ENCODE data around the gene ITSN2.
"Not testable (repeated sequence)": the region's sequence is repeated elsewhere in the genome, so short reads cannot be mapped to it uniquely, and the experiment has no call there.

The ITSN2 gene

GRCh38 chr2:24362253-24362652 lies 1.9 kb upstream of the ITSN2 start:
- DNase-seq: no peak

- no peak for DNase-seq
Observed at GRCh38 chr2:24360963-24361330, 611 bp upstream of the ITSN2 start.

DNA sequence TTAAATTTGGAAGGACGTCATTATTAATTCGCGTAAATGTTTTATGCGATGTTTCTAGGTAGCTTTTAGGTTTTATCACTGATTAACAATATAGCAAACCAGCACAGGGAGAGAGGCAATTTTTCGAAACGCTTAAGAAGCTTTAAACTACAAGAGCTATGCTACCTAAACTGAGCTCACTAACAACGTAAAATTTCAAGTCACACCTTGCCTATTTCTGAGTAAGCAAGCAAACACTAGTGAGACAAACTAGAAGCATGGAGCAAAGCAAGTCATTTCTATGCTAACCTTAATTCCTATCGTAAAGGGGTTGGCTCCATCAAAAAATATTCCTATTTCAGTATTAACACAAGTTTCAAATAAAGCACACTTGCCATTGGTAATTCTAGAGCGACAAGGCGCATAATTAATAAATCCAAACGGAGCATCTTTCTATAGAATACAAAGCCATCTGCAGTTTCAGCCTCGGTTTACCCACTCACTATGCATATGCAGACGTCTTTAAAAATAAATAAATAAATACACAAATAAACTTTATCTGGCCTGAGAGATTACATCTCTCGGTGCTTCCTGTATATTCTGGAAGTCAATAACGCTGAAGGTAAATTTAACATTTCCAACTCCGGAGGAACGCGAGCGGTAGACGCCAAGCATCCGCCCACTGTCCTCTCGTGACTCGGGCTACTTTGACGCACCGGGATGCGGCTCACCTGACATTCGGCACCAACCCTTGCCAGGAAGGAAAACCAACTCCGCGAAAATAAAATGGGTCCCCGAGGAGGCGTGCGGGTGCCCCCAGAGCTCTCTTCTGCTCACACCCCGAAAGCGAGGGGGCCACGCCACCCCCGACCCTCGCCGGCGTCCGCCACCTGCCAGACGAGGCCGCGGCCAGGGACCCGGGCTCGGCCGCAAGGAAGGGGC lies 947 bp downstream of the ITSN2 start:
- DNase-seq: peak; percentile 60

- not testable (repeated sequence) for DNase-seq
Observed at GRCh38 chr2:24357767-24358166, 2.6 kb downstream of the ITSN2 start.

DNA sequence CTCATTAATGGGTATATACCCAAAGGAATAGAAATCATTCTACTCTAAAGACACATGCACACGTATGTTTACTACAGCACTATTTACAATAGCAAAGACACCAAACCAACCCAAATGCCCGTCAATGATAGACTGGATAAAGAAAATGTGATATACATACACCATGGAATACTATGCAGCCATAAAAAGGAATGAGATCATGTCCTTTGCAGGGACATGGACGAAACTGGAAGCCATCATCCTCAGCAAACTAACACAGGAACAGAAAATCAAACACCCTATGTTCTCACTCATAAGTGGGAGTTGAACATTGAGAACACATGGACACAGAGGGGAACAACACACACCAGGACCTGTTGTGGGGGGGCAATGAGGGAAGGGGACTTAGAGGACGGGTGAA lies 3.2 kb downstream of the ITSN2 start:
- DNase-seq: not testable (repeated sequence)

DNA sequence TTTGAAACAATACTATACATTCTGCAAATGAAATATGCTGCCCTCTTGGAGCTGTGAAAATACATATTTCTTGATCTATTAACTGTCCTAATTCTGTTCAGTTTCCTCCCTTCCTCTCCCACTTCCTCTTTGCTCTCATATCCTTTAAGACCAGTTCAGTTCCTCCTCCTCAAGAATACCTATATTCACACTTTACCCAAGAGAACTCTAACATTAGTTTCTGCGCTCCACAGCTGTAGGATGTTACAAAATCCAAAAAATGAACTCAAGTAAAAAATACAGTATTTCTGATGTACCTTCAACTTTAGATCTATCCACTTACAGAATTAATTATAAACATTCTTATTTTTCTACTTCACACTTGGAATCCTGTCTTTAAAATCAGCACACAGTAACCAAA lies 5.4 kb downstream of the ITSN2 start:
- no peak for DNase-seq

DNA sequence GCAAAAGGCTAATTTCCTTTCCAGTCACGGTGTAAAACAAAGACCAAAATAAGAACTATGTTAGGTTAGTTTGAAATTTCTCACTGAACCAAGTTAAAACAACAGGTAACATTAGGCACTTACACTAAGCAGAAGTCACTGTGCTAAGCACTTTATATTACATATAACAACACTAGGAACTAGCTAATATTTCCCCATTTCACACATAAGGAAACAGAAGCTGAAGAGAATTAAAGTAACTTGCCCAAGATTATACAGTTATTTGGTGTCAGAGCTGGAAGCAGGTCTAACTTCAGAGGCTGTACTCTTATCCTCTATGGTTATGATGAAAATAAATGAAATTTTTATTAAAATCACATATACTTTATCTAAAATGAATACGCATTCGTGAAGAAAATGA lies 5.9 kb downstream of the ITSN2 start:
- no peak for DNase-seq

DNA sequence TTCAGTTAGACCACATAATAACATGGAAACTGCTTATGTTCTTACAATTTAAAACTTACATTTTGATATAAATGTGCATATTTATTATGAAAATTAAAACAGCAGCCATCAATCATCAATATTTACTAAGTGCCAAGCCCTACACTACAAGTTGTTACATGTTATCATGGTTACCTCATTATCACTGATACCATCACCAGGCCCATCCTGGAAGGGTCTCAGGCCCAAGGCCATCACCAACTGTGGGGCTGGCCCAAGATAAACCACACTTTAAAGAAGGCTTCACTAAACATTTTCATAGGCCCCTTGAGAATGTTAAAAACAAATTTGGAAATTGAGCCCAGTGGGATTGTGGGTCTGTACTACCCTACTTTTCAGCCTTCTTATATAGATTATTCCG lies 6.4 kb downstream of the ITSN2 start:
- no peak for DNase-seq

GRCh38 chr2:24353364-24353763 lies 7.0 kb downstream of the ITSN2 start:
- no peak for DNase-seq

GRCh38 chr2:24352664-24353063 lies 7.7 kb downstream of the ITSN2 start:
- no peak for DNase-seq

DNA sequence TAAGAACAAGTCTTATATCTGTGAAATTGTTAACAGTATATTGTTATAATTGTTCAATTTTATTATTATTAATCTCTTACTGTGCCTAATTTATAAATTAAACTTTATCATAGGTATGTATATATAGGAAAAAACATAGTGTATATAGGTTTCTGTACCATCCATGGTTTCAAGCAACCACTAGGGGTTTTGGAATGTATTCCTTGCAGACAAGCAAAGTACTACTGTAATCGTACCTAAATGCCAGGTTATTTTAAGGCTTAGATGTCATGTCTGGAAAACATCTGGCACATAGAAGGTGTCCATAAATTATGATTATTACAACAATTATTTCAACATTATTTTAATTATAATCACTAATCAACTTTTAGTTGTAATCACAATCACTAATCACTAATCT lies 8.4 kb downstream of the ITSN2 start:
- DNase-seq: no peak

GRCh38 chr2:24351627-24351938 lies 8.8 kb downstream of the ITSN2 start:
- DNase-seq: no peak

DNA sequence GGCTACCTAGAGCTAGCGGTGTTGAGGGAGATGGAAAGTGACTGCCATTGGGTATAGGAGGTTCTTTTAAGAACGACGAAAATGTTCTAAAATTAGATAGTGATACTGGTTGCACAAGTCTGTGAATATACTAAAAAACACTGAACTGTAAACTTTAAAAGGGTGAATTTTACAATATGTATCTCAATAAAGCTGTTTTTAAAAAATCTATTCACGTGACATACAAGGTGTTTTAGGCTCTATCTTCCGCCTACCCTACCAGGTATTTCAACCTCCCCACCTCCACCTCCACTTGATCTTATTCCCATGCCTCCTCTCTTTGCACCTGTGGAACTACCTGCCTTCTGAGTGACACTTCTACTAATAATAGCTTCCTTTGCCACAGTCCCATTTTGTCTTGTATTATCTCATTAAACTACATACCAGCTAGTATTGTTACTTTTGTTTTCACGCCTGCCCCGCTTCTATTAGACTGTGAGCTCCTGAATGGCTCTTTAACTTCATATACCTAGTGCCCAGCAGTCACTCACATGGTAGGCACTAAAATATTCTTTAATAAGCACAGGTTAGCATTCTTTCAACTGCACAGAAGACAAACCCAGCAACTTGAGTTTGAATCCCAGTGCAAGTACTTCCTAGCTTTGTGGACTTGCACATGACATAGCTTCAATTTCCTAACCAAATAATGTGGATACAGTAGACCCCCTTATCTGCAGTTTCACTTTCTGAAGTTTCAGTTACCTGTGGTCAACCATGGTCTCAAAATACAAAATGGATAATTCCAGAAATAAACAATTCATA lies 9.3 kb downstream of the ITSN2 start:
- no peak for DNase-seq

DNA sequence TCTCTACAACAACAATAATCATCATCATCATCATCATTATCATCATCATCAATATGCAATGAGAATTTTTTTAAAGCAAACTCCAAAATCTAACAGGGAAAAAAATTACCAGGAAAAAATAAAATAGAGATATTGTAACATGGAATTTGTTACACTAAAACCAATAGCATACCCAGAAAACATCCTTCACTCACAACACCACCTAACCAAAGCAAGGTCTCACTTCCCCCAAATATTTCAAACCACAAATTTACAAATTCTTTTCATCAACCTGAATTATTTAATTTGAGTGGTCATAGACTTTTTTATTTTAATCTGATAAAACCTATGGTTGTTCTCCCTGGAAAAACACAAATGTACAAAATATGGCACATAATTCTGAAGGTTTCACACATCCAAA lies 11.2 kb downstream of the ITSN2 start:
- no peak for DNase-seq

DNA sequence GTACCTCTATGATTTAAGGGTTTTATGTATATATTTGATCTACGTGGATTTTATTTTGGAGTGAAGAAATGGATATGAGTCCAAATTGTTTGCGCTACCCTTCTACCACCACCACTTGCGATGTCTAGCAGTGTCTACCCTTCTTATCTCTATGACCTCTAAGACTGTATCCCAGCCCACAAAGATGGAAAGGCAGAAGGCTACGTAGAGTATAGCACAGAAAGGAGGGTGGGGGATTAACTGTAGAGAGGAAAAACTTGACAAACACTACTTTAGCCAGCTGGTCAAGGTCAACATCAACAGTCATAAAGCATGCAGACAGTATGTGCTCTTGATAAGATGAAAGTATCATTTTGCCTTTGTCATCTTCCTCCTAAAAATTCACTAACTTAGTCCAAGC lies 14.4 kb downstream of the ITSN2 start:
- no peak for DNase-seq

DNA sequence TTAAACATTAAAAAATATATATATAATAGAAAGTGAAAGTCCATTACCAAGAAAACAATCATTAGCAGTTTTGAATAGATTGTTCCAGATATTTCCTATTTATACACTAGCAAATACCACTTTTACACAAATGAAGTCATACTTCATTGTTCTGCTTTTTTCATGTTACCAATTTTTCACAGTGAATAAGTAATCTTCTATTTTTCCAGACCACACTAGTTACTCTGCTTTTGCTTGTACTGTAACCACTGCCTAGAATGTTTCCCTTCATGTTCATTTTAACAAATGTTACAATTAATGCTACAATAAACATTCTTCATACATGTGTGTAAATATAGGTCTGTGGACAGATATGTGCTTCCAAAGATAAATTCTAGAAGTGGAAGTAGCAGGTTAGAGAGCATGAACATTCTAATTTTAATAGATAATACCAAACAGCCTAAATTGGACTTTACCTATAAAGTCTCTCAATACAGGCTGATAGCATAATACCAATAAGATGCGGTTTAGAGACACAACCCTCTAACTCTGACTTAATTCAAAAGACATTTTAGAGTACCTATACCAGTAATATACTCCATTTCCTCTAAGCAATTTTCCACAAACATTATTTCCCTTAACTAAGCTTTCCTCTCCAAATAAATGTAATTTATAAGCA lies 17.0 kb downstream of the ITSN2 start:
- no peak for DNase-seq

- no peak for DNase-seq
Observed at GRCh38 chr2:24342110-24342910, 18.0 kb downstream of the ITSN2 start.

GRCh38 chr2:24339856-24340262 lies 20.5 kb downstream of the ITSN2 start:
- DNase-seq: no peak

DNA sequence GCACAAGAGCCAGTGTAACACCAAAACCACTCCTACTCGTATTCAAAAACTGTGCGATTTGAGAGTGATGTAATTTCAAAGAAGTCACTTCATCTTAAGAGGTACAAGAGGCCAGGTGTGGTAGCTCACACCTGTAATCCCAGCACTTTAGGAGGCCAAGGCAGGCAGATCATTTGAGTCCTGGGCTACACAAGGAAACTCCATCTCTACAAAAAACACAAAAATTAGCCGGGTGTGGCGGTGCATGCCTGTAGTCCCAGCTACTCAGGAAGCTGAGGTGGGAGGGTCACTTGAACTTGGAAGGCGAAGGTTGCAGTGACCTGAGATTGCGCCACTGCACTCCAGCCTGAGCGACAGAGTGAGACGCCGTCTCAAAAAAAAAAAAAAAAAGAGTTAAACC lies 21.2 kb downstream of the ITSN2 start:
- not testable (repeated sequence) for DNase-seq

DNA sequence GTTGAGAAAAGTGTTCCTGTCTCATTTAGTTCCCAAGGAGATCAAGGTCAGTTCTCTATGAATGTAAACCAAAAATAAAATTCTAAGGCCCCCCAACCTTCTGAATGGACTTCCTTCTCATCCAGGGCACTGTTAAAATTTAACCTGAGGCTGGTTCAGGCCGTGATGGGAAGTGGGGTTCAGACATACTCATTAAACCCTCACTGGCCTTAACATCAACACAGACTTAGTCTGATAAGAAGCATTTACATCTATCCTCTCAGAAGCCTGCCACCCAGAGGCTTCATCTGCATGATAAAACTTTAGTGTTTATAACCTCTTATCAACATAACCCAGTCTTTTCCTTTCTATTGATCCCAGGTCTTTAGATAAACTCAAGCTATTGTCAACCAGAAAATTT lies 22.4 kb downstream of the ITSN2 start:
- no peak for DNase-seq

DNA sequence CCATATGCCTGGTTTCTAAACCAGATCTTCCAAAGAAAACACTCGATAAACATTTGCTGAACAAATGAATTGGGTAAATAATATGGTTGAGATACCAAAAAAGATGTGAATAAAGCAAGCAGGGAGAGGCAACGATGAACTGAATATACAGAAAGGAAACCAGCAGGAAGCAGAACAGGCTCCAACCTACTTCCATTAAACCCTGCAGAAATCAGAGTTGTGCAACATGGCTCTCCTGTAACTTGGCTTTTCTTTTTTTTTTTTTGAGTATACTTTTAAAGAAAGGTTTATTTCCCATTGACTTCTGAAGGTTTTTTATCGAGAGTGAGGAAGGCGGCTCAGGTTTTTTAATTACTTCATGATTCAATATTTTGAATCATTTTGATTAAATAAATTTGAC lies 23.5 kb downstream of the ITSN2 start:
- DNase-seq: no peak

- no peak for DNase-seq
Observed at GRCh38 chr2:24334245-24334633, 26.1 kb downstream of the ITSN2 start.
